ENCODE data around the gene NXPE3. TPM values are rescaled to one million over a fixed set of nuclear protein-coding genes. Genes with fewer than 3 reads are reported as not detected.
A peak's percentile ranks its signal among the peaks of the same experiment; 100 is the strongest.

Gene NXPE3
- 10 to 100 TPM; 37.4 to 37.5 TPM for total RNA-seq
- polyA plus RNA-seq (2013, experiment 1 of 2), result 32.2 TPM
- 26.8 TPM for polyA plus RNA-seq (2013, experiment 2 of 2)
- total RNA-seq, result 29.6 to 161 (median 101) reads per million in 172 experiments

- Mint-ChIP-seq H3K27me3 (no peaks in the 10 kb centered on the region), H3K9me3 (no peaks in the 10 kb centered on the region), H3K4me3 (peak within 1 kb of the TSS; percentile 98), H3K27ac (peak within 1 kb of the TSS; percentile 100), H3K36me3 (ENCODE audit: low read depth) (peaks cover 35% of the 10 kb centered on the region), H3K4me1 (ENCODE audit: low read depth) (peaks cover 62% of the 10 kb centered on the region)
- H3K36me3 ChIP-seq (ENCODE audit: insufficient read depth, low read length), result peaks cover 18% of the 10 kb centered on the region
- intact Hi-C loops (cut with DNase I, micrococcal nuclease), result loop anchor here (2.0 to 10.0 kb wide), 4 partner anchors 54 to 1067 kb away; partner anchors contain the start of genes CEP97 (in 1 of the 2), PCNP (in 1 of the 2) and ZBTB11 (in 1 of the 2)
- TF ChIP-seq CTCF (IDR thresholded peaks at IDR 0.05), result no peak
- H3K27me3 ChIP-seq (ENCODE audit: control insufficient read depth in 1 of 2, insufficient read depth in 2 of 2, low read length in 2 of 2), result no peaks in the 10 kb centered on the region
- H3K27ac ChIP-seq (ENCODE audit: low read depth in 1 of 2, low read length in 2 of 2), result peak within 1 kb of the TSS; percentile 87 to 89
- no peaks in the 10 kb centered on the region for H3K9me3 ChIP-seq (ENCODE audit: control insufficient read depth in 1 of 2, insufficient read depth in 1 of 2, low read length in 2 of 2)
- peak; percentile 91 for ATAC-seq (ENCODE audit: poor library complexity)
- H3K4me3 ChIP-seq (ENCODE audit: low read length), result peak within 1 kb of the TSS; percentile 89
- ChIA-PET CTCF (interaction anchor here (1.0 to 1.4 kb wide), 3 partner anchors 24 to 58 kb away, joined by 3 to 6 read pairs (median 5); partner anchors contain the start of gene CEP97), POLR2A (interaction anchor here (0.6 to 1.8 kb wide), 26 partner anchors 10 to 450 kb away, joined by 3 to 51 read pairs (median 4); partner anchors contain the start of genes CEP97, NFKBIZ, PCNP and RPL24)
- H3K4me1 ChIP-seq (ENCODE audit: insufficient read depth, low read length), result peaks cover 26% of the 10 kb centered on the region
- DNase-seq, result peak; percentile 88 to 96 (median 93)
These were observed at the start of gene NXPE3 for GRCh38 chr3:101779047-101779821. NXPE3 (plus strand) TSS chr3:101779211; CDS start chr3:101785597, 6,386 bp downstream.

GRCh38 chr3:101729586-101729985 is 49.4 kb upstream of the NXPE3 start:
- ChIA-PET CTCF (interaction anchor here (0.7 to 0.9 kb wide), 2 partner anchors 72 to 1838 kb away, joined by 3 to 4 read pairs; no protein-coding TSS in a partner anchor), POLR2A (no interaction called here)
- no peak overlapping the region for H3K4me3 Mint-ChIP-seq
- Histone ChIP-seq H3K4me3 (ENCODE audit: low read length) (no peak overlapping the region), H3K9me3 (ENCODE audit: control insufficient read depth in 1 of 2, insufficient read depth in 1 of 2, low read length in 2 of 2) (no peaks in the 10 kb centered on the region), H3K4me1 (ENCODE audit: insufficient read depth, low read length) (peaks cover 11% of the 10 kb centered on the region), H3K27me3 (ENCODE audit: control insufficient read depth in 1 of 2, insufficient read depth in 2 of 2, low read length in 2 of 2) (no peaks in the 10 kb centered on the region), H3K36me3 (ENCODE audit: insufficient read depth, low read length) (peaks cover 60% of the 10 kb centered on the region), H3K27ac (ENCODE audit: low read depth in 1 of 2, low read length in 2 of 2) (no peak overlapping the region)
- no peak overlapping the region for H3K27ac Mint-ChIP-seq
- intact Hi-C loops (cut with DNase I, micrococcal nuclease), result loop anchor here (5.0 kb wide), 2 partner anchors 52 to 1332 kb away; partner anchors contain the start of gene ZBTB11 (in 1 of the 2)
- ATAC-seq (ENCODE audit: poor library complexity), result no peak
- H3K36me3 Mint-ChIP-seq (ENCODE audit: low read depth), result peaks cover 85% of the 10 kb centered on the region
- no peak for DNase-seq
- no peaks in the 10 kb centered on the region for H3K27me3 Mint-ChIP-seq
- TF ChIP-seq CTCF (IDR thresholded peaks at IDR 0.05), result no peak
- H3K4me1 Mint-ChIP-seq (ENCODE audit: low read depth), result peaks cover 10% of the 10 kb centered on the region
- H3K9me3 Mint-ChIP-seq, result no peaks in the 10 kb centered on the region

- no peaks in the 10 kb centered on the region for H3K9me3 Mint-ChIP-seq
- ChIA-PET POLR2A (no interaction called here), CTCF (no interaction called here)
- no peak overlapping the region for H3K4me3 Mint-ChIP-seq
- Histone ChIP-seq H3K9me3 (ENCODE audit: control insufficient read depth in 1 of 2, insufficient read depth in 1 of 2, low read length in 2 of 2) (no peaks in the 10 kb centered on the region), H3K27me3 (ENCODE audit: control insufficient read depth in 1 of 2, insufficient read depth in 2 of 2, low read length in 2 of 2) (no peaks in the 10 kb centered on the region), H3K27ac (ENCODE audit: low read depth in 1 of 2, low read length in 2 of 2) (no peak overlapping the region), H3K36me3 (ENCODE audit: insufficient read depth, low read length) (peaks cover 72% of the 10 kb centered on the region), H3K4me3 (ENCODE audit: low read length) (no peak overlapping the region), H3K4me1 (ENCODE audit: insufficient read depth, low read length) (peaks cover 2% of the 10 kb centered on the region)
- ATAC-seq (ENCODE audit: poor library complexity) (no peak), DNase-seq (no peak)
- intact Hi-C loops (cut with DNase I, micrococcal nuclease), result loop anchor here in 1 of 2 experiments (2.0 kb wide), 1 partner anchor 50 kb away; no protein-coding TSS in a partner anchor
- no peak for TF ChIP-seq CTCF (IDR thresholded peaks at IDR 0.05)
- no peaks in the 10 kb centered on the region for H3K27me3 Mint-ChIP-seq
- no peak overlapping the region for H3K27ac Mint-ChIP-seq
- H3K4me1 Mint-ChIP-seq (ENCODE audit: low read depth), result peaks cover 3% of the 10 kb centered on the region
- H3K36me3 Mint-ChIP-seq (ENCODE audit: low read depth), result peaks cover 82% of the 10 kb centered on the region
These were observed 48.2 kb upstream of the NXPE3 start for GRCh38 chr3:101730839-101731238.
